GM12872 (cell line): ENCODE data around the gene TOR1A.

Source experiments
- TF ChIP-seq, protein P1 (sequence below): IDR thresholded peaks from 3 replicates; pipeline ENCODE4 v1.5.1; 2011; ENCODE audit warnings: low read depth, mild to moderate bottlenecking, low read length, moderate library complexity; ENCODE audit not compliant: insufficient read depth

Gene TOR1A

DNA sequence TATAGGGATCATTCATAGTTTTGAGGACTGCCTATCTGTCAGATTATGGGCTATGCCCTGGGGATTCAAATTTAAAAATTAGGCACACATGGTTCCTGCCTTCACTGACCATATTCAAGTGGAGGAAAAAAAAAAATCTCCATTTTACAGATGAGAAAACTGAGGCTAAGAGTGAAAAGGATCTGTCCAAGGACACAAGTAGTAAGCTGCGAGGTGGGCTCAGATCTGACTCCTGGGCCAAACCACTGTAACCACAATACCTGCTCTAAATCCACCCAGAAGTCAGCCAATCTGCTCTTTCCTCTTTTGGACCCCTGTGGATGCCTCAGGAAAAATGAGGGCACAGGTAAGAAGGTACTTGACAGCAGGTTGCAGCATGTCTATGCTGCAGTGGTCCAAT, 2.8 kb upstream of the TOR1A start:
- TF ChIP-seq, protein P1, sequence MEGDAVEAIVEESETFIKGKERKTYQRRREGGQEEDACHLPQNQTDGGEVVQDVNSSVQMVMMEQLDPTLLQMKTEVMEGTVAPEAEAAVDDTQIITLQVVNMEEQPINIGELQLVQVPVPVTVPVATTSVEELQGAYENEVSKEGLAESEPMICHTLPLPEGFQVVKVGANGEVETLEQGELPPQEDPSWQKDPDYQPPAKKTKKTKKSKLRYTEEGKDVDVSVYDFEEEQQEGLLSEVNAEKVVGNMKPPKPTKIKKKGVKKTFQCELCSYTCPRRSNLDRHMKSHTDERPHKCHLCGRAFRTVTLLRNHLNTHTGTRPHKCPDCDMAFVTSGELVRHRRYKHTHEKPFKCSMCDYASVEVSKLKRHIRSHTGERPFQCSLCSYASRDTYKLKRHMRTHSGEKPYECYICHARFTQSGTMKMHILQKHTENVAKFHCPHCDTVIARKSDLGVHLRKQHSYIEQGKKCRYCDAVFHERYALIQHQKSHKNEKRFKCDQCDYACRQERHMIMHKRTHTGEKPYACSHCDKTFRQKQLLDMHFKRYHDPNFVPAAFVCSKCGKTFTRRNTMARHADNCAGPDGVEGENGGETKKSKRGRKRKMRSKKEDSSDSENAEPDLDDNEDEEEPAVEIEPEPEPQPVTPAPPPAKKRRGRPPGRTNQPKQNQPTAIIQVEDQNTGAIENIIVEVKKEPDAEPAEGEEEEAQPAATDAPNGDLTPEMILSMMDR, result no peak

DNA sequence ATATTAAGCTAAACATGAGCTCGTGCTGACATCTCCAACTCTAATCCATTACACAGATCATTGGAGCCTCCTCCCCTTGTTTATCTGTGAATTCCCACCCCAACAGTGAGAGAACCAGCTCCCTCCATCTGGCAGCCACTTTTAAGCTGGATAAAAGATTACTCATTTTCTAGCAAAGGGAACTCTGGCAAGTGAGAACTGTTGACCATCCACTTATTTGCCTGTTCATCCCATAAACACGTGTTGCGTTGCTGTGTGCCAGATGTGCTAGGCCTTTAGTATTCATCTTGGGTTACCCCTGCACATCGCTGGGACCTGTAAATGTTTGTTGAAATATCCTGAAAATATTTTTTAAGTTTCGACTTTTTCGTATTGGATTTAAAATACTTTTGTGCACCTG, 2.4 kb upstream of the TOR1A start:
- TF ChIP-seq, protein P1, result no peak

DNA sequence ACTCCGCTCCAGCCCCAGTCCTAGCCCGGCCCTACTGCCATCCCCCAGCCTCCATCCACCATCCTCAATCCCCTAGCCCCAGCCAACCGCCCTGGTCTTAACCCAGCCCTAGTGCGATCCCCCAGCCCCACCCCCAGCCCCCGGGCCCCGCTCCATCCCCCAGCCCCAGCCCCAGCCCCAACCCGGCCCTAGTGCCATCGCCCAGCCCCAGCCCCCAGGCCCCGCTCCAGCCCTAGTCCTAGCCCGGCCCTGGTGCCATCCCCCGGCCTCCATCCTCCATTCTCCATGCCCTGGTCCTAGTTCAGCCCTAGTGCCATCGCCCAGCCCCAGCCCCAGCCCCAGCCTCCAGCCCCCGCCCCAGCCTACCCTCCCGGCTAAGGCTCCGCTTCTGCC, 398 bp downstream of the TOR1A start:
- TF ChIP-seq, protein P1, result no peak

DNA sequence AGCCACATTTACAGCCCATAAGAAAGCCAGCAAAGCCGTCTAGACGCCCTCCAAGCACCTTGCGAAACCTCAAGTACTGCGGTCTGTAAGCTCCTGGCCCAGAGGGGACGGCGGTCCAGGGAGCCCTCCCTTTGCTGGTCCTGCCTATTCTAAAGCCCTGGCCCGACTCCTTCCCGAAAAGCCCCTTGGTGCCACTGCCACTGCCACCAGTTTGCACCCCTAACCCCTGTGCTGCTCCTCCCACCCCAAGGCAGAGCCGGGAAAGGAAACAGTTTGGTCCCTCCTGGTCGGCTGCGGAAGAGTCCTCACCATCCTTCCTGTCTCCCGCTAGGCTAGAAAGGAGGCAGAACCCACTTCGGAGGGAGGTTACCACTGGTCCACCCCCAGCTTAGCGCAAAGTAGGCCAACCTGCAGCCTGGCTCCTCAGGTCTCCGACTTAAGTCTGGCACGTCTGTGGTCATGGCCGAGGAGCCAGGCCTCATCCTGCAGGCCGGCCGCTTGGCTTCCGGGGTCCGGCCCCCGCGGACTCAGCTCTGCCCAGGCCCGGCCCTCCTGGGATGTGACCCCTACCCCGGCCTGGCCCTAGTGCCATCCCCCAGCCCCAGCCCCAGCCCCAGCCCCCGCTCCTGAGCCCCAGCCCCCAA, 916 bp downstream of the TOR1A start:
- TF ChIP-seq, protein P1, result no peak

DNA sequence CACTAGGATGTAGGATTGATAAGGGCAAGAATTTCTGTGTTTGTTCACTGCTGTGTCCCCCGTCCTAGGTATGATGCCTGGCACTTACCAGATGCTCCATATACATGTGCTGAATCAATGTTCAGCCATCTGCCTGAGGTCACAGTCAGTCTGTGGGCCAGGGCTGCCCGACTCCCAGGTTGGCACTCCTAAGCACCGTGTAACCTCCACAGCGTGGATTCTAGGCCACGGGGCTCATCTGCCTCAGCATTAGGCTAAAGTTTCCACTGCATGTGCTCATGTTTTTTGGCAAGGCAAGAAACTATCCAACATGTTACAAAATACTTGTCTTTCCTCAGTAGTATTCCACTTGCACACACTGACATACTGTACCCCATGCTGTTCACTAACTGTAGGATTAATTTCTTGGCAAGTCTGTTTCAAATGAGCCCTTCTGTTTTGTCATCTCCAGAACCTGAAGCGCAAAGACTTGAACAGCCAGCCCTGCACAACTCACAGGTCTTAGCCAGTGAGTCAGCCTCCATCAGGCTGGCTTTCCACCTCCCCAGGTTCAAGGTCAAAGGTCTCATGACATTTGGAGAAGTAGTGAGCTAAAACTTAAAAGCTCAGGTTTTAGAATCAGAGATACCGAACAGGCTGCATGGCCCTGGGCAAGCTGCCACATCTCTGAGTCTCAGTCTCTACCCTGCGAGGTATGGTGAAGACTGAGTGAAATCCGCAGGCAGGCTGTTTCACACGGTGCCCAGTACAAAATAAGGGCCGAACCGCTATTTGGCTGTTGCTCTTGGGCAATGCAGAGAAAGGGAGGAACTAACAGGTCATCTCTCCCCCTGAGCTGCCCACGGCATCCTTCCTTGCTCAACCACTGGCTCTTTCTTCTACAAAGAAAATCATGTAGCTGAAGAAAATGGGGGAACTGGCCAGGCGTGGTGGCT, 7.2 kb downstream of the TOR1A start:
- TF ChIP-seq, protein P1, result no peak

DNA sequence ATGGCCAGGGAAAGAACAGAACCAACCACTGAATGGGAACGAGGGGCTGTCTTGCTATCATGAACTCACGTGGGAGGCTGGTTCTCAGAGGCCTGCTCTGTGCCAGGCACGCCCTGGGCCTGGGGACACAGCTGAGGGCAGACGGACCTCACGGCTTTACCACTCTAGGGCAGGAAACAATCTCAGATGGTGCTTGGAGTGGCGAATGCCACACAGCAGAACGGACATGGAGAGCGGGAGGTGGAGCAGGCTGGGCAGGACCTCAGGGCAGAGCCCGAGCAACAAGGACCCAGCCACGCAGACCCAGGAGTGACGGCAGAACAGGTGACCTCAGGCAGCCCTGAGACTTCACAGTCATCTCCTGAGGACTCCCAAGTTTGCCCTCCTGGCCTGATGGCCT, 8.7 kb downstream of the TOR1A start:
- TF ChIP-seq, protein P1, result no peak

DNA sequence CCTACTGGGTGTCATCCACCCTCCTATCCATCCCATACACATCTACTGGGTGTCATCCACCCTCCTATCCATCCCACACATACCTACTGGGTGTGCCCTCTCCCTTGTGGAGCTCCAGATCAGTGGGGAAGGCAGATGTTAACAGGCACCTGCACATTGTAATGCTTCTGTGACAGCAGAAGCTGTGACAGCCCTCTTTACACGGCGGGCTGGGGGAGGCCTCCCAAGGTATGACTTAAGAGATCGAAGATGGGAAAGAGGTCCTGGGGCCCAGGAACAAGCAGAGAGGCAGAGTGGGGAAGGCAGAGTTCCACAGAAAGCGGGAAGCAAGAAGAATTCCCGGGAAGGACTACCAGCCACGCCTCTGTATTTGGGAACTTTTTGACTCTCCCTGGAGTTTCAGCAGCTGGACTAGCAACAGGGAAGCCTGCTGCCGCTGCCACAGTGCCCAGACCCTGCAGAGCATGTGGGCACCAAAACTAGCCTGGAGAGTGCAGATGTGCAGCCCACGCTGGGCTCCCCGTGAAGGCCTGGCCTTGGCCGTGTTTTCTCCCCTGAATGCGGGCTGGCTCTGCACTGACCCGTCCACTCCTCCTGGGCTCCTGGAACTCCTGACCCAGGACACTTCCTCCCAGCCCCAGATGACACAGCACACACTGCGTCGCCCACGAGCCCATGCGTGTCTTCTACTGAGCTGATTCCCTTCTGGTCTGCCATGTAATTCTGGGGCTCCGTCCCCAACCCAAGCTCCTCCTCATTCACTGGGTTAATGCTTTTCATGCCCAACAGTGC, 9.3 kb downstream of the TOR1A start:
- TF ChIP-seq, protein P1, result no peak
